ENCODE results near the gene WHRN.
A peak's percentile ranks its signal among the peaks of the same experiment; 100 is the strongest.

The WHRN gene

GRCh38 chr9:114491430-114492003 lies 13.8 kb downstream of the WHRN start:
- no peak for DNase-seq

DNA sequence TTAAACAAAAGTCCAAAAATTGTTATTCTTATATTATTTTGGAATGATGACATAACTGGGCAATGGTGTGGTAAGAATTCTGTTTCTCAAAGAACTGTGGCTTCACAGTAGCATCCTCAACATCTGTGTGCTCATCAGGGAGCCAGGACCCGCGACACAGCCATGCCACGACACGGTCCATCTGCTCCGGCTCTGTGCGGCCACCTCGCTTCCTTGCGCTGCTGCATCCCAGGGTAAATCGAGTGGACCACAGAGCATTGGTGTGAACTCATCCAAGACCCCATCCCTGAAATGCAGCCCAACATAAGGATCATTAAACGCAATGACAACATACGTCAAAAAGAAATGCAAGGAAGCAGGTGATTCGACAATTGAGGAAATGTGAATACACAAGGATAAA lies 15.3 kb downstream of the WHRN start:
- DNase-seq: no peak

DNA sequence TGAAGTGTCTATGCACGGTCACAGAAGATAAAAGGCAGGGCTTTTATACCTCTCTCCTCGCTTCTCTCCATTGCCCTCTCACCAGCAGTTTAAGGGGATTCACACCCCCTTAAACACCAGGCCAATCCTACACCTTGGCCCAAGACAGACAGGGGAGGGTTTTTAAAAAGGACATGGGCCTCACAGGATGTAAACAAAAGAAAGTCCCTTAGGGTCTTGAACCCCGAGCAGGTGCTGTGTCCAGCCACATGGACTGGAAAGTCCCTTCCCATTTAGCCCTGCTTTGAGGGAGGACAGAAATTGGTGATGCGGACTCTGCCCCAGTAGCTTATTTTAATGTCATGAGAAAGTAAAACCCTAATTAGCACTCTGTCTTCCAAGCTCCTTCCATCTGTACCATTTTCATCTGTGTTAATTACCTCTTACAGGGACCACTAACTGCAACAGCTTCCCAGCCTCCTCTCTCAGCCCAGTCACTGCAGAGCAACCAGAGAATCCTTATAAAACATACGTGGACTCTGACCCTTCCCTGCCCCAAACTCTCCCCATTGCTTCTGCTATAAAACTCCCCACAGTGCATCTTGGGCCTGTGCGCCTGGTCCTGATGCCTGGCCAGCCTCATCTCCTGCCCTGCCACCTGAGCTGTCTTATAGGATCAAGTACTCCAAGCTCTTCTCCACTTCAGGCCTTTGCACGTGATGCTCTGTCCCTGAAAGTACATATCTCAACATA lies 16.7 kb downstream of the WHRN start:
- DNase-seq: peak; percentile 18

DNA sequence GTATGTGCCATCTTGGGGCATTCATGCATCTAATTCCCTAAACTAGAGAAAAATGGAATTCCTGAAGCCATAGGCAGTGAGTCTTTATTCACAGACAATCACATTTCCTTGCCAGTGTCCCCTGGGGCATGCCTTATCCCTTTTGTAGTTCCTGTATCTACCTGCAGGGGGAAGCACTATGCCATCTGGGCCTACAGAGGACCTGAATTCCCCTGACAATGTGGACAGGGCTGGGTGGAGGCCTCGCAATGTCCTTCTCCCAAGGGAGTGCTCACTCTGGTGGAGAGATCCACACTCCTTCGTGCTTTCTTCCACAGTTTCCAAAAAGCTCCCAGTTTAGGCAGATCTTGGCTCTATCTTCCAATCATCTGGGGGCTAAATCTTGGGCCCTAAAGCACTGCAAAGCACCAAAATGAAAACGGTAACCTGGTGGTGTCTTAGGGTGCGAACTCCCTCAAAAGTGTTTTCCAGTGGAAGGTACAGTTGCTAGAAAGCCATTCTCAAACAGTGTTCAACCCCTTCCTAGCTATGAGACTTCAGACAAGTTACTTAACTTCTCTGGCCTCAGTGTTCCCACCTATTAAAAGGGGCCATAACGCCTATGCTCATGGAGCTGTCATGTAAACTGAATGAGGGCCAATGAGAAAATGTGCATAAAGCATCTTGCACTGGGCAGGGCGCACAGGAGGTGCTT lies 17.5 kb downstream of the WHRN start:
- DNase-seq: no peak

DNA sequence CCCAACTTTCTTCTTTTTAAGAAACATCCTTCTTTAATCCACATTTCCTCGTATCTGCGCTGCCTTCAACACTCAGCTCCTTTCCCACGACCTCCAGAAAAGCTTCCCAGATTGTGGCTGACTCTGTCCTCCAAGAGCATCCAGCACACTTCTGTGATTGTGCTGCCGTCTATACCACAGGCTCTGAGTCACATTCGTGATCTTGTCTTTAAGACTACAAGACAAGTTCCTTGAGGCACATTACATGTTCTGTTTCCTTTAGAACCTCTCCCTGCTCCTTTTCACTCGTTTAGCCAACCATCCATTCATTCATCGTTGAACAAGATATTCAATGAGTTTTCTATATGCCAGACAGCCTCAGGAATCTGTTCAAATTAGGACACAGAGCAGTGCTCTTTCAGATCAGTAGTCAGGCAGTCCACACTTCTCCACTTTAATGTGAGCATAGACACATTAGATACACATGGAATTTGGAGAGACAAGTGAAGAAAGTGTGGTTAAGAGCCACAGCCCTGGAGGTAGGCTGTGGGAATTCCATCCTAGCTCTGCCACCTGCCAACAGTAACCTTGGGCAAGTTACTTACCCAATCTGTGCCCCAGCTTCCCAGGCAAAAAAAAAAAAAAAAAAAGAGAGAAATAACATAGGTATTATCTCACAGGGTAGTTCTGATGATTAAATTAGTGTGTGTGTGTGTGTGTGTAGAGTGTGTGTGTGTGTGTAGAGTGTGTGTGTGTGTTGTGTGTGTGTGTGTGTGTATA lies 18.9 kb downstream of the WHRN start:
- no peak for DNase-seq

DNA sequence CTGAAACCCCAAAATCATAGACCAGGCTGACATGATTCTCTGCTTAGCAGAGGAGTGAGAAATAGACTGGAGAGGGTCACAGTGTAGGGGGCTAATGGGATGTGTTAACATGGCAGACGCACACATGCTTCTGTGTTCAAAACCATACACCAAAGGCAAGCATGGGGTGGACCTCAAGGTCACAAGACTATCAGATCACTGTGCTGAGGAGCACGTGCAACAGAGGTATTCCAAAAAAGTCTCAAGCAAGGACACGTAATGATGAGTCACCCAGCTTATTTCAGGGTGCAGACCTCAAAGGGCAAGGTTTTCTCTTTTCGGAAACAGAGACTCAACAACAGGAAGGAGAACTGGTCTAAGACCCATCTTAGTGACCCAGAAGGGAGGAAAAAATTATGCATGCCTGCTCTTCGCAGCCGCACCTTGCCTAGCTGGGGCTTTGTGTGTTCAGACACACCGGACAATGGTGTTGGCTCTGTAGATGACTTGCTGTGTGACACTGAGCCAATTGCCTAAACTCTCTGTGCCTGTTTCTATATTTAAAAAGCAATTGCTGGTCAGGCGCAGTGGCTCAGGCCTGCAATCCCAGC lies 20.3 kb downstream of the WHRN start:
- no peak for DNase-seq

DNA sequence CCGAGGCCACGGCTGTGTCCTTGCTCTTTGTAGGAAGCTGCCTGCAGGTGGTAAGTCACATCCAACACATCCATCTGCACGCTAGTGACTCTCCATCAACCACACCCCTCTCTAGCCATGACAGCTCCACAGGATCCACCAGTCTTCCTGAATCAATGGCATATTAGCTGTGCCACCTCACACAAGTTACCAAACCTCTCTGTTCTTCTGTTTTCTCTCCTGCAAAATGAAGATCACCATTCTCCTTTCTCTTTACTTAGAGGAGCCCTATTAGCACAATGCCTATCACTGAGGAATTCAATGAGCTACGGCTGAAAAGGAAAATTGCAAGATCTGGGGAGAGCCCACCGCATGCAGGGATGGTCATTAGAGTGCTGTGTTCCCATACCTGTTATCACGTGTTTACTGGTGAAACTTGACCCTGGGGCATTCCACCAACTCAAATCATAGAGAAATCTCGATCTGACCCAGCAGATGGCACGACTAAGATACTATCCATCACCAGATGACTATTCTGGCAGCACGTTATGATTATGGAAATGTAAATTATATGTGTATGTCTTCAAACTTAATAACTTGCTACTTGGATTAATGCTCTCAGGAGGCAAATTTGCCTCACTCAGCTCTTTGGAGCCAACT lies 20.9 kb downstream of the WHRN start:
- DNase-seq: no peak

DNA sequence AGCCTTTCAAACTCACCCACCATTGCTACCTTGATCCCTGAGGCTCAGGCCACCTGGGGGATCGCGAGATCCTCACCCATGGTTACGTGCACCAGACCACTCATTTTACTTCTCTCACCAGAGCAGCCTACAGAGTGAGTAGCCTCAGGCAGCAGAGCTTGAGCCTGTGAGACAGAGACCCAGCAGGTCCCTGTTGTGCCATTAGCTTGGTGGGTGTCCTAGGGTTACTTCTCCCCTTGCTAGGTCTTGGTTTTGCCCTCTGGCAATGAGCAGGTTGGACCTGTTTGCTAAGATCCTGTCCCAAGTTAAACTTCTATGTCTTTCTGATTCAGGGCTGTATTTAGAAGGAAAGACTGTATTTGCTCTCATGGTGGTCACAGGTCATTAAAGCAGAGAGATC lies 21.8 kb downstream of the WHRN start:
- DNase-seq: no peak

DNA sequence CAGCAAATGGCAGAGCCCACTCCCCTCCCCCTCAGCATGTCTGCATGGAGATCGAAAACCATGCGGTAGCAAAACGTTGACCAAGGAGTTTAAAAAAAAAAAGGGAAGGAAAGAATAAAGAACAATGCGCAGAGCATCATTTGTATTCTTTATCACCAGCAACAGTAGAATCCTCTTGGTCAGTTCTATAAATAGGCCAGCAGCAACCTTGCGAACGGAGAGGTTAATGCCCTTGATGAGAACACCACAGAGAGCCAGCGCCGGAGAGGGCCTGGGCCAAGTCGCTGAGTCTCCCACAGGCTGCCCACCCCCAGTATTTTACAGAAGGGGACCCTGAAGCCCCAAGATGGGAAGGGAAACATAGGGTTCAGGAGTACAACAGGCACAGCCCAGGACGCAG lies 22.7 kb downstream of the WHRN start:
- DNase-seq: no peak

DNA sequence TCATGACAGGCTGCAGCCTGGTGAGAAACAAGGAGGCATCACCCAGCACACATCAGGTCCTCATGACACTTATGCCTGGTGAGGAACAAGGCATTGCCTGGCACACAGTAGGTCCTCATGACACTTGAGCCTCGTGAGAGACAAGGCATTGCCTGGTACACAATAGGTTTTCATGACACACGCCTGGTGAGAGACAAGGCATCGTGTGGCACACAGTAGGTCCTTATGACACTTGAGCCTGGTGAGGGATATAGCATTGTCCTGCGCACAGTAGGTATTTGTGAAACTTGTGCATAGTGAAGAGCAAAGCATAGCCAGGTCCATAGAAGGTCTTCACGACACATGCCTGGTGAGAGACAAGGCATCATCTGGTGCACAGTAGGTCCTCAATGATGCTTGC lies 23.5 kb downstream of the WHRN start:
- no peak for DNase-seq

GRCh38 chr9:114480746-114481435 lies 24.4 kb downstream of the WHRN start:
- DNase-seq: no peak

DNA sequence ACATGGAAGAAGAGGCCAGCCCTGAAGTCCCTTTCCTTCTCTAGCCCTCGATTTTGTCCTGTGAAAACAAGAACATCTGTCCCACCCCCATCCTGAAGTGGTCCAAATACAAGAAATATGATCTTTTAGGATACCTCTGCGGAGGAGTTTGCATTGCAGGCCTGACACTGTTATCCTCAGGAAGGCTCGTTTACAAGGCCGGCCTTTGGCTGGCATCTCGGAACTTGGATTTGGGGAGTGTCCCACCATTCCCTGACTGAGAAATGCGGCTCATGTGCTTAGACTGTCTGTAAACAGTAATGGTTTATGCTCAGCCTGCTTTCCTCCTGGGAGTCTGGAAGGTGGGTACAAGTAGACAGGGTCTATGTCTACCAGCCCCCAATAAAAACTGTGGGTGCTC lies 26.4 kb downstream of the WHRN start:
- DNase-seq: no peak

DNA sequence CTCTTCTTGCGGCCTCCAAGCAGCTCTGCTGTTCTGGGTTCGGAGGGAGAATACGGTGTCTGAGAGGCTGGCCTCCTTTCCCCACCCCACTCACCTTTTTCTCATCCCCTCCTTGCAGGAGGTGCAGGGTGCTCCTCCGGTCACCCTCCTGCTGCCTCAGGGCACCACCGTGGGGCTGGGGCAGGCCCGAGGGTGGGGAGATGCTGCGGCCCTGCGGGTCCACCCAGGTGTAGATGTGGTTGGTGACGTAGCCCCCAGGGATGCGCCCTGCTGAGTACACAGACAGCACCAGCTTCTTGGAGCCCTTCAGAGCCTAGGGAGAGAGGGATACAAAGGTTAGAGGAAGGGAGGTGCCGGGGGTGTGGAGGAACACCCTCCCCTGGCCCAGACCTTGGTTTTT lies 26.8 kb downstream of the WHRN start:
- no peak for DNase-seq

GRCh38 chr9:114477642-114478041 lies 27.6 kb downstream of the WHRN start:
- no peak for DNase-seq

GRCh38 chr9:114476891-114477469 lies 28.3 kb downstream of the WHRN start:
- no peak for DNase-seq

- no peak for DNase-seq
Measured at GRCh38 chr9:114475412-114476135, 29.7 kb downstream of the WHRN start.

DNA sequence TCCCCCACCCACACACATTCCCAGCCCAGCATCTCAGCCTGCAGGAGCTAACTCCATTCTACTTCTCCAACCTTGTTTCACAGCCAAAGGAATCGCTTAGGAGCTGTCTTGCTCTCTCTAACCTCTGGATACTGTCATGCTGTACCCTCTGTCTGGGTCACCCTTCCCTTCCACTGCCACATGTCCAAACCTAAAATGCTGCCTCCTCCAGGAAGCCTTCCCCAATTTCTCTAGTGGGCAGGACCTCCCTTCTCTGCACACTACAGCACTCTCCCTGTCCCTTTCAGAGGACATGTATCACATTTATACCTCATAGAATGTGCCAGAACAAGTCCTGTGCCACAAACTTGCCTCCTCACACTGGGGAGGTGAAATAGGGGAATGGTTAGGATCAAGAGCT lies 30.8 kb downstream of the WHRN start:
- DNase-seq: no peak

DNA sequence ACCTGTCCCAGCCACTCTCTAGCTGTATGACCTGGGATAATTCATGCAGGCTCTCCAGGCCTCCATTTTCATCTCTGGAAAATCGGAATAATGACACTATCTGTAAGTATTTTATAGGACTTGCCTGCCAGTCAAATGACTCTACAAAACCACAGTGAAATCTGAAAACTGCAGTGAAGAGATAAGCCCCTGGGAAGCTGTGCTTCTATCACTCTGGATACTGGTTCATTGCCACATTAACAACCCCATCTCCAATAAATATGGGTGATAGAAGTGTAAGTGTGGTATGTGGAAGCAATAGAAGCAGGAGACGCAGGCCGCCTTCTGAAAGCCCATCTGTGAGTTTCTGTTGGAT lies 31.8 kb downstream of the WHRN start:
- DNase-seq: no peak

GRCh38 chr9:114472765-114473446 lies 32.4 kb downstream of the WHRN start:
- no peak for DNase-seq

DNA sequence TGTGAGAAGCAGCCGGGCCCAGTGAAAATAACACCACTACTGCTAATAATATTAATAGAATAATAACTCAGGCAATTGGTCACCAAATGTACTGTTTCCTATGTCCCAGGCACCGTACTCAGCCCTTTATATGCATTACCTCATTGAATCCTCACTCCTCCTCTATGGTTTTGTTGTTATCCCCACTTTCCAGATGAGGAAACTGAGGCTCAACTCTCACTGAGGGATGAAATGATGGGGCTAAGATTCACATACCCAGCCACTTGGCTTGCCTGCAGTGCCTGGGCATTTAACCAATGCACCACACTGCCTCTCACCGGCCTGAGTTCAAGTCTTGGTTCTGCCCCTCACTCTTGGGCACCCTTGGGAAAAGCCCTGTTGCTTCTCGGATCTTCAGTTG lies 34.1 kb downstream of the WHRN start:
- DNase-seq: no peak

- no peak for DNase-seq
Measured at GRCh38 chr9:114470581-114470980, 34.7 kb downstream of the WHRN start.
